KG1 (cell line): ENCODE results near the gene PCDHB8.
"Not testable (repeated sequence)": the region's sequence is repeated elsewhere in the genome, so short reads cannot be mapped to it uniquely, and the experiment has no call there.

ENCODE experiments used
- DNase-seq: peaks from one replicate; lab custom pipeline; 2025; lab: John Stamatoyannopoulos, UW

Gene PCDHB8

DNA sequence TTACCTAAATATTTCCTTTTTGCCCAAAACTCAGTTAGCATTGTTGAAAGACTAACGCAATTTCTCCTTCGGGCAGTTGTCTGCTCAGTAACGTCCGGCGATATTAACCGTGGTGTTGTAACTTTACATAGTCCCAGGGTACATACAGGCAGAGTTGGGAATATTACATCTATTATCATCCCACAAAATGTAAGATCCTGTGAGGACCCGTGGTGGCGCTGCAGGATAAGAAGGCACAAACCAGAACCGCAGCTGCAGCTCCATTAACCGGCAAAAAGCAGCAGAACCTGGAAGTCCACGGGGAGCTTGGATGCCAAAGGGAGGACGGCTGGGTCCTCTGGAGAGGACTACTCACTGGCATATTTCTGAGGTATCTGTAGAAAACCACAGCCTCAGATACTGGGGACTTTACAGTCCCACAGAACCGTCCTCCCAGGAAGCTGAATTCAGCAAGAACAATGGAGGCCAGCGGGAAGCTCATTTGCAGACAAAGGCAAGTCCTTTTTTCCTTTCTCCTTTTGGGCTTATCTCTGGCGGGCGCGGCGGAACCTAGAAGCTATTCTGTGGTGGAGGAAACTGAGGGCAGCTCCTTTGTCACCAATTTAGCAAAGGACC lies at the start of gene PCDHB8:
PCDHB8 (plus strand) TSS at position 214 of the 615 bp plus-strand sequence; CDS start at position 459, 245 bp downstream.
- not testable (repeated sequence) for DNase-seq

DNA sequence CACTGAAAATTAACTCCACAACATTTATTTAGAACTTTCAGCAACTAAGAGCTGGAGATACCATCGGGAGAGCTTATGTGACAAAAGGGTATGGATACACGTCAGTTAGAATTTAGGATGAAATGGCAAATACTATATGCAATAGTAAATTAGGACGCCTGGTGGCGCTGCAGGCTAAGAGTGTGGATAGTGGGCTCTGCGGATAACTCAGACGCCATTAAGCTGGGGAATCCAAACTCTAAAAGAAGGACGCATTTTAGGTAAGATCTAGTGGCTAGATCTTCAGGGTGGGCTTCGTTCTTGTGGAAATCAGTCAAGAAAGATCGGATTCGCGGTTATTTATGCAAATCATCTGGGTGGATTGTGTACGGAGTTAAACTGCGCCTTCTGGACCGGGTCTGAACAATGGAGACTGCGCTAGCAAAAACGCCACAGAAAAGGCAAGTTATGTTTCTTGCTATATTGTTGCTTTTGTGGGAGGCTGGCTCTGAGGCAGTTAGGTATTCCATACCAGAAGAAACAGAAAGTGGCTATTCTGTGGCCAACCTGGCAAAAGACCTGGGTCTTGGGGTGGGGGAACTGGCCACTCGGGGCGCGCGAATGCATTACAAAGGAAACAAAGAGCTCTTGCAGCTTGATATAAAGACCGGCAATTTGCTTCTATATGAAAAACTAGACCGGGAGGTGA lies 42.4 kb upstream of the PCDHB8 start, which contains the start of gene PCDHB5:
PCDHB5 (plus strand) TSS at position 177 of the 688 bp plus-strand sequence; CDS start at position 406, 229 bp downstream.
- DNase-seq, result no peak

DNA sequence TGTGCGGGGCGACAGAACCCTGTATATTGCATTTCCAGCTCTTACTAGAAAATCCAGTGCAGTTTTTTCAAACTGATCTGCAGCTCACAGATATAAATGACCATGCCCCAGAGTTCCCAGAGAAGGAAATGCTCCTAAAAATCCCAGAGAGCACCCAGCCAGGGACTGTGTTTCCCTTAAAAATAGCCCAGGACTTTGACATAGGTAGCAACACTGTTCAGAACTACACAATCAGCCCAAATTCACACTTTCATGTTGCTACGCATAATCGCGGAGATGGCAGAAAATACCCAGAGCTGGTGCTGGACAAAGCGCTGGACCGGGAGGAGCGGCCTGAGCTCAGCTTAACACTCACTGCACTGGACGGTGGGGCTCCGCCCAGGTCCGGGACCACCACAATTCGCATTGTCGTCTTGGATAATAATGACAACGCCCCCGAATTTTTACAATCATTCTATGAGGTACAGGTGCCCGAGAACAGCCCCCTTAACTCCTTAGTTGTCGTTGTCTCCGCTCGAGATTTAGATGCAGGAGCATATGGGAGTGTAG lies 41.8 kb upstream of the PCDHB8 start:
- no peak for DNase-seq

DNA sequence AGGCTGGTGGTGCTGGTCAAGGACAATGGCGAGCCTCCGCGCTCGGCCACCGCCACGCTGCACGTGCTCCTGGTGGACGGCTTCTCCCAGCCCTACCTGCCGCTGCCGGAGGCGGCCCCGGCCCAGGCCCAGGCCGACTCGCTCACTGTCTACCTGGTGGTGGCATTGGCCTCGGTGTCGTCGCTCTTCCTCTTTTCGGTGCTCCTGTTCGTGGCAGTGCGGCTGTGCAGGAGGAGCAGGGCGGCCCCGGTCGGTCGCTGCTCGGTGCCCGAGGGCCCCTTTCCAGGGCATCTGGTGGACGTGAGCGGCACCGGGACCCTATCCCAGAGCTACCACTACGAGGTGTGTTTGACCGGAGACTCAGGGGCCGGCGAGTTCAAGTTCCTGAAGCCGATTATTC lies 40.2 kb upstream of the PCDHB8 start:
- not testable (repeated sequence) for DNase-seq

DNA sequence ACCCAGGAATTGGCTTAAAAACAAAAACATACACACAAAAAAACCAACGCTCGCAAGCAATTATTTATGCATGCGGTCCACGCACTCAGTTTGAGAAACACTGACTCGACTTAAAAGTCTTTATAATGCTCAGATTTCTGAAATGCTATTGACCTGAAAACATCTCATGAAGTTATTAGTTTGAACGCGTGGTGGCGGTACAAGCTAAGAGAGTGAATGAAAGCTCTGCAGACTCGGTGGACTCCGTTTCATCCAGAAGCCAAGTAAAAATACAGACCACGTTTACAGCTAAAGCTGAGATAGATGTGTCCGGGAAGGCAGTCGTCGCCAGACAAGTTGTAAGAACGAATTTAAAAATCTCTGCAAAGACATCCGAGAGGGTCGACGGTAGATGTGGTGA lies 27.8 kb upstream of the PCDHB8 start, which contains the start of gene PCDHB6:
PCDHB6 (plus strand) TSS at position 246 of the 400 bp plus-strand sequence. CDS start 201 bp downstream, outside the sequence.
- DNase-seq, result no peak

DNA sequence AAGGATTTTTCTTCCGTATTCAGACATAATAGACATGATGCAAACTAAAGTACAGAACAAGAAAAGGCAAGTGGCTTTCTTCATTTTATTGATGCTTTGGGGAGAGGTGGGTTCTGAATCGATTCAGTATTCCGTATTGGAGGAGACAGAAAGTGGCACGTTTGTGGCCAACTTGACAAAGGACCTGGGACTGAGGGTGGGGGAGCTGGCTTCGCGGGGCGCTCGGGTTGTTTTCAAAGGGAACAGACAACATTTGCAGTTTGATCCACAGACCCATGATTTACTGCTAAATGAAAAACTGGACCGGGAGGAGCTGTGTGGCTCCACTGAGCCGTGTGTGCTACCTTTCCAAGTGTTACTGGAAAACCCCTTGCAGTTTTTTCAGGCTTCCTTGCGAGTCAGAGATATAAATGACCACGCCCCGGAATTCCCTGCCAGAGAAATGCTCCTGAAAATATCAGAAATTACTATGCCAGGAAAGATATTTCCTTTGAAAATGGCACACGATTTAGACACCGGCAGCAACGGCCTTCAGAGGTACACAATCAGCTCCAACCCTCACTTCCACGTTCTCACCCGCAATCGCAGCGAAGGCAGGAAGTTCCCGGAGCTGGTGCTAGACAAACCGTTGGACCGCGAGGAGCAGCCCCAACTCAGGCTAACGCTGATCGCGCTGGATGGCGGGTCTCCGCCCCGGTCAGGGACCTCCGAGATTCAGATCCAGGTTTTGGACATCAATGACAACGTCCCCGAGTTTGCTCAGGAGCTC lies 27.2 kb upstream of the PCDHB8 start:
- DNase-seq, result no peak

DNA sequence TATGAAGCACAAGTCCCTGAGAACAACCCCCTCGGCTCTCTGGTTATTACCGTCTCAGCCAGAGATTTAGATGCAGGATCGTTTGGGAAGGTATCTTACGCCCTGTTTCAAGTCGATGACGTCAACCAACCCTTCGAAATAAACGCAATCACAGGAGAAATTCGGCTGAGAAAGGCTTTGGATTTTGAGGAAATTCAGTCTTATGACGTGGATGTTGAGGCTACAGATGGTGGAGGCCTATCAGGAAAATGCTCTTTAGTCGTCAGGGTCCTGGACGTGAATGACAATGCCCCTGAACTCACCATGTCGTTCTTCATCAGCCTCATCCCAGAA lies 26.6 kb upstream of the PCDHB8 start:
- no peak for DNase-seq

DNA sequence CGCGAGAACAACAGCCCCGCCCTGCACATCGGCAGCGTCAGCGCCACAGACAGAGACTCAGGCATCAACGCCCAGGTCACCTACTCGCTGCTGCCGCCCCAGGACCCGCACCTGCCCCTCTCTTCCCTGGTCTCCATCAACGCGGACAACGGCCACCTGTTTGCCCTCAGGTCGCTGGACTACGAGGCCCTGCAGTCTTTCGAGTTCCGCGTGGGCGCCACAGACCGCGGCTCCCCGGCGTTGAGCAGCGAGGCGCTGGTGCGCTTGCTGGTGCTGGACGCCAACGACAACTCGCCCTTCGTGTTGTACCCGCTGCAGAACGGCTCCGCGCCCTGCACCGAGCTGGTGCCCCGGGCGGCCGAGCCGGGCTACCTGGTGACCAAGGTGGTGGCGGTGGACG lies 26.0 kb upstream of the PCDHB8 start:
- not testable (repeated sequence) for DNase-seq

DNA sequence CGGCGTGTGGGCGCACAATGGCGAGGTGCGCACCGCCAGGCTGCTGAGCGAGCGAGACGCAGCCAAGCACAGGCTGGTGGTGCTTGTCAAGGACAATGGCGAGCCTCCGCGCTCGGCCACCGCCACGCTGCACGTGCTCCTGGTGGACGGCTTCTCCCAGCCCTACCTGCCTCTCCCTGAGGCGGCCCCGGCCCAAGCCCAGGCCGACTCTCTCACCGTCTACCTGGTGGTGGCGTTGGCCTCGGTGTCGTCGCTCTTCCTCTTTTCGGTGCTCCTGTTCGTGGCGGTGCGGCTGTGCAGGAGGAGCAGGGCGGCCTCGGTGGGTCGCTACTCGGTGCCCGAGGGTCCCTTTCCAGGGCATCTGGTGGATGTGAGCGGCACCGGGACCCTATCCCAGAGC lies 25.5 kb upstream of the PCDHB8 start:
- DNase-seq, result not testable (repeated sequence)

DNA sequence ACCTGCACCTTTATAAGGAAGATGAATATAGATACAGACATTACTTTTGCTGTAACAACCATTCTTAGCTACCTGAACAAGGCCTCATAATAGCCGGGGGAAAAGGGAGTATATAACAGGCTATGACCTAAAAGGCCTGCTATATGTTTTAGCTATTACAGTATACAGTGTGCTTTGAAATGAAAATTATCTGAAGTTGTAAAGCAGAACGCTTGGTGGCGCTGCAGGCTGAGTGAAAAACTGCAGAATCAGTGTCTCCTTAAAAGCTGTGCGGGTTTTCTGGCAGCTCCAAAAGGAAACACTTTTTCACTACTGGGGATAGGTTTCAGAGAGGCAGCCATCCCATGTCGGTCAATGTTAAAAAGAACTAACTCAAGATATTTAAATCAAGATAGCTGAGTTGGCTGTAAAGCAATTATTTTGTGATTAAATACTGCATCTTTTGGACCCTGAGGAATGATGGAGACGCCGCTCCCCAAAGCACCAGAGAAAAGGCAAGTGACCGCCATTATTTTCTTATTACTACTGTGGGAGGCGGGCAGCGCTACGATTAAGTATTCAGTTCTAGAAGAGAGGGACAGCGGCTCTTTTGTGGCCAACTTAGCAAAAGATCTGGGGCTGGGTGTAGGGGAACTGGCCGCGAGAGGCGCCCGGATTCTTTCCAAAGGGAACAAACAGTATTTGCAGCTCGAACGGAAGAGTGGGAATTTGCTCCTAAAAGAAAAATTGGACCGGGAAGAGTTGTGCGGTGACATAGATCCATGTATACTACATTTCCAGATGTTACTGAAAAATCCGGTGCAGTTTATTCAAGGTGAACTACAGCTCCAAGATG lies 21.8 kb upstream of the PCDHB8 start:
- DNase-seq, result no peak

DNA sequence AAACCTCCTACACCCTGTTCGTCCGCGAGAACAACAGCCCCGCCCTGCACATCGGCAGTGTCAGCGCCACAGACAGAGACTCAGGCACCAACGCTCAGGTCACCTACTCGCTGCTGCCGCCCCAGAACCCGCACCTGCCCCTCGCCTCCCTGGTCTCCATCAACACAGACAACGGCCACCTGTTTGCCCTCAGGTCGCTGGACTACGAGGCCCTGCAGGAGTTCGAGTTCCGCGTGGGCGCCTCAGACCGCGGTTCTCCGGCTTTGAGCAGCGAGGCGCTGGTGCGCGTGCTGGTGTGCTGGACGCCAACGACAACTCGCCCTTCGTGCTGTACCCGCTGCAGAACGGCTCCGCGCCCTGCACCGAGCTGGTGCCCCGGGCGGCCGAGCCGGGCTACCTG lies 20.2 kb upstream of the PCDHB8 start:
- not testable (repeated sequence) for DNase-seq

DNA sequence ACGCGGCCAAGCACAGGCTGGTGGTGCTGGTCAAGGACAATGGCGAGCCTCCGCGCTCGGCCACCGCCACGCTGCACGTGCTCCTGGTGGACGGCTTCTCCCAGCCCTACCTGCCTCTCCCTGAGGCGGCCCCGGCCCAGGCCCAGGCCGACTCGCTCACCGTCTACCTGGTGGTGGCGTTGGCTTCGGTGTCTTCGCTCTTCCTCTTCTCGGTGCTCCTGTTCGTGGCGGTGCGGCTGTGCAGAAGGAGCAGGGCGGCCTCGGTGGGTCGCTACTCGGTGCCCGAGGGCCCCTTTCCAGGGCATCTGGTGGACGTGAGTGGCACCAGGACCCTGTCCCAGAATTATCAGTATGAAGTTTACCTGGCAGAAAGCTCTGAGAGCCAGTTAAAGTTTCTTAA lies 19.7 kb upstream of the PCDHB8 start:
- DNase-seq, result not testable (repeated sequence)

DNA sequence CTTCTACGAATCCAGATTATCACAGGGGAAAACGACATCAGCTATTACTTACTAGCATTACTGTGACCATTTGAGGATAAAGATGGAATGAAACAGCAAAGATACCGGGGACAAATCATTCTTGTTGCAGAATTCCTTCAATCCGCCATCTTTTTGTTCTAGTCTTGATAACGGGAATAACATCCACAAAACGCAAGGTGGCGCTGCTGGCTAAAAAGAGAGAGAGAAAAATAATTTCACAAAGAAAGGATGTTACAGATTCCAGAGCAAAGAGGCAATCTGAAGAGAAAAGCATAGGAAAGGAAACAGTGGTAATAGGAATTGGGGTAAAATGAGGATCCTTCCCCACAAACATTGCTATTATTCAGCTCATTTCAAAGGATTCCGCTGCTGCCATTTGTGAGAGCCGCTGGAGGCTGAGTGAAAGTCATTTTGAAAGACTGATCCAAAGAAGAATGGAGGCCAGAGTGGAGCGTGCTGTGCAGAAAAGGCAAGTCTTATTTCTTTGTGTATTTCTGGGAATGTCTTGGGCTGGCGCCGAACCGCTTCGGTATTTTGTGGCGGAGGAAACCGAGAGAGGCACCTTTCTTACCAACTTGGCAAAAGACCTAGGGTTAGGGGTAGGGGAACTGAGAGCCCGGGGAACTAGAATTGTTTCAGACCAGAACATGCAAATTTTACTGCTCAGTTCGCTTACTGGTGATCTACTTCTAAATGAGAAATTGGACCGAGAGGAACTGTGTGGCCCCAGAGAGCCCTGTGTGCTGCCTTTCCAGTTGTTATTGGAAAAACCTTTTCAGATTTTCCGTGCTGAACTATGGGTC lies 5.0 kb upstream of the PCDHB8 start, which contains the start of gene PCDHB7:
PCDHB7 (plus strand) TSS at position 264 of the 824 bp plus-strand sequence; CDS start at position 456, 192 bp downstream.
- DNase-seq, result no peak

DNA sequence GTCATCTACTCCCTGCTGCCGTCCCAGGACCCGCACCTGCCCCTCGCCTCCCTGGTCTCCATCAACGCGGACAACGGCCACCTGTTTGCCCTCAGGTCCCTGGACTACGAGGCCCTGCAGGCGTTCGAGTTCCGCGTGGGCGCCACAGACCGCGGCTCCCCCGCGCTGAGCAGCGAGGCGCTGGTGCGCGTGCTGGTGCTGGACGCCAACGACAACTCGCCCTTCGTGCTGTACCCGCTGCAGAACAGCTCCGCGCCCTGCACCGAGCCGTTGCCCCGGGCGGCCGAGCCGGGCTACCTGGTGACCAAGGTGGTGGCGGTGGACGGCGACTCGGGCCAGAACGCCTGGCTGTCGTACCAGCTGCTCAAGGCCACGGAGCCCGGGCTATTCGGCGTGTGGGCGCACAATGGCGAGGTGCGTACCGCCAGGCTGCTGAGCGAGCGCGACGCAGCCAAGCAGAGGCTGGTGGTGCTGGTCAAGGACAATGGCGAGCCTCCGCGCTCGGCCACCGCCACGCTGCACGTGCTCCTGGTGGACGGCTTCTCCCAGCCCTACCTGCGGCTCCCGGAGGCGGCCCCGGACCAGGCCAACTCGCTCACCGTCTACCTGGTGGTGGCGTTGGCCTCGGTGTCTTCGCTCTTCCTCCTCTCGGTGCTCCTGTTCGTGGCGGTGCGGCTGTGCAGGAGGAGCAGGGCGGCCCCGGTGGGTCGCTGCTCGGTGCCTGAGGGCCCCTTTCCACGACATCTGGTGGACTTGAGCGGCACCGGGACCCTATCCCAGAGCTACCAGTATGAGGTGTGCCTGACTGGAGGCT lies 3.1 kb upstream of the PCDHB8 start:
- DNase-seq, result not testable (repeated sequence)

DNA sequence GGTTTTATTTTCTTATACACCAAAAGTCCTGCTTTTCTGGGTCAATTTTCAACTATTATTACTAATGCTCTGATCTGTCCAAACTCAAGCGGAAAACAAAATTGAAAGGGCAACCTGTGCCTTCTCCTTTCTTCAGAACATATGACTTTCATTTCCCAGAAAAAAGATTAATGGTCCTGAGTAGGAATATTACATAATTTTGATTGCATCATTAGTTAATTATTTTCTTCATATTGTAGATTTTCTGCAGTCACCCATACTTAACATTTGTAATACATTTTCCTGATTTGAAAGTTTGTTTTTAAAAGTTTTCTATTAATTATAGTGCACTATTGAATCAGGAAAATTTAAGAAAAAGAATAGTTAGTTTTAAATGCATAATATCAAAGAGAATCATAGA lies 1.7 kb upstream of the PCDHB8 start:
- no peak for DNase-seq

DNA sequence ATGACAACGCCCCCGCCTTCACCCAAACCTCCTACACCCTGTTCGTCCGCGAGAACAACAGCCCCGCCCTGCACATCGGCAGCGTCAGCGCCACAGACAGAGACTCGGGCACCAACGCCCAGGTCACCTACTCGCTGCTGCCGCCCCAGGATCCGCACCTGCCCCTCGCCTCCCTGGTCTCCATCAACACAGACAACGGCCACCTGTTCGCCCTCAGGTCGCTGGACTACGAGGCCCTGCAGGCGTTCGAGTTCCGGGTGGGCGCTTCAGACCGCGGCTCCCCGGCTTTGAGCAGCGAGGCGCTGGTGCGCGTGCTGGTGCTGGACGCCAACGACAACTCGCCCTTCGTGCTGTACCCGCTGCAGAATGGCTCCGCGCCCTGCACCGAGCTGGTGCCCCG lies 1.8 kb downstream of the PCDHB8 start:
- not testable (repeated sequence) for DNase-seq

DNA sequence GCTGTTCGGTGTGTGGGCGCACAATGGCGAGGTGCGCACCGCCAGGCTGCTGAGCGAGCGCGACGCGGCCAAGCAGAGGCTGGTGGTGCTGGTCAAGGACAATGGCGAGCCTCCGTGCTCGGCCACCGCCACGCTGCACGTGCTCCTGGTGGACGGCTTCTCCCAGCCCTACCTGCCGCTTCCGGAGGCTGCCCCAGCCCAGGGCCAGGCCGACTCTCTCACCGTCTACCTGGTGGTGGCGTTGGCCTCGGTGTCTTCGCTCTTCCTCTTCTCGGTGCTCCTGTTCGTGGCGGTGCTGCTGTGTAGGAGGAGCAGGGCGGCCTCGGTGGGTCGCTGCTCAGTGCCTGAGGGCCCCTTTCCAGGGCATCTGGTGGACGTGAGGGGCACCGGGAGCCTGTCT lies 2.3 kb downstream of the PCDHB8 start:
- DNase-seq, result not testable (repeated sequence)

DNA sequence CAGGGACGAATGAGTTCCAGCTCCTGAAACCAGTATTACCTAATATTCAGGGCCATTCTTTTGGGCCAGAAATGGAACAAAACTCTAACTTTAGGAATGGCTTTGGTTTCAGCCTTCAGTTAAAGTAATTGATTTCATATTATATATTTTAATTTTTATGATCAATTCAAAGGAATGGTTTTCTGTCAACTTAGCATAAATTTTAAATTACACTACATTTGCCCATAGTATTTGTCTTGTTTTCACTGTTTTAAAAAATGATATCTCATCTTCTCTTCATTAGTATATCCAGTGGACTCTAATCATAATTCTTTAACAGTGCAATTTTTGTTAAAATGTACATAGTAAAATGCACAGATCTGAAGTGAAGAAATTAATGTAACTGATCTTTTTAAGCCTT lies 2.7 kb downstream of the PCDHB8 start:
- DNase-seq, result no peak

DNA sequence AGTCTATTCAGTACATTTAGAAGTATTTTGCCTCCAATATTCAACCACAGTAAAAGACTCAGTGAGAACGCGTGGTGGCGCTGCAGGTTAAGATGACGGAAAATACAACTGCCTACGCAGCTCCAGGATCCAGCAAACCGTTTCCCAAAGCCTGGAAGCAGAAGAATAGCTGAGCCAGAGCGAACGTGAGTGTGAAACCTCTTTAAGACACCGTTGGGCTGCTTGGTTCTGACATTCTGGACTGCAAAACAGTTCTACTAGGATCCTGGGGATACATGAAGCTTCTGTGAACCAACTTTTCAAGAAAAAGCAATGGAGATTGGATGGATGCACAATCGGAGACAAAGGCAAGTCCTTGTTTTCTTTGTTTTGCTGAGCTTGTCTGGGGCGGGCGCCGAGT lies 4.7 kb downstream of the PCDHB8 start, which contains the start of gene PCDHB16:
PCDHB16 (plus strand) TSS at position 140 of the 400 bp plus-strand sequence; CDS start at position 313, 173 bp downstream.
- no peak for DNase-seq
